HG02623 (cell line): ENCODE data around the gene KIF1C.
A peak's percentile ranks its signal among the peaks of the same experiment; 100 is the strongest.

Experiments used
- ATAC-seq: cut with Tn5 transposase; IDR thresholded peaks from one replicate; pipeline ENCODE4 v1.9.1; 2021; ENCODE audit warnings: moderate library complexity; ENCODE audit not compliant: unreplicated experiment

Gene KIF1C

GRCh38 chr17:4968486-4969046 lies 29.2 kb upstream of the KIF1C start:
- no peak for ATAC-seq

- no peak for ATAC-seq
Observed at GRCh38 chr17:4969047-4969550, 28.7 kb upstream of the KIF1C start.

- ATAC-seq, result no peak
Observed at GRCh38 chr17:4969551-4970173, 28.1 kb upstream of the KIF1C start.

GRCh38 chr17:4970273-4970672 lies 27.5 kb upstream of the KIF1C start:
- ATAC-seq, result no peak

- no peak for ATAC-seq
Observed at GRCh38 chr17:4971826-4972225, 25.9 kb upstream of the KIF1C start.

GRCh38 chr17:4972322-4972721 lies 25.4 kb upstream of the KIF1C start:
- ATAC-seq, result no peak

- no peak for ATAC-seq
Observed at GRCh38 chr17:4972752-4973151, 25.0 kb upstream of the KIF1C start.

- no peak for ATAC-seq
Observed at GRCh38 chr17:4973256-4974114, 24.3 kb upstream of the KIF1C start.

- no peak for ATAC-seq
Observed at GRCh38 chr17:4974115-4974670, 23.6 kb upstream of the KIF1C start.

- ATAC-seq, result no peak
Observed at GRCh38 chr17:4978726-4979125, 19.0 kb upstream of the KIF1C start.

- no peak for ATAC-seq
Observed at GRCh38 chr17:4980644-4981216, 17.0 kb upstream of the KIF1C start.

- no peak for ATAC-seq
Observed at GRCh38 chr17:4982305-4982704, 15.4 kb upstream of the KIF1C start.

GRCh38 chr17:4986403-4986802 lies 11.3 kb upstream of the KIF1C start:
- no peak for ATAC-seq

- ATAC-seq, result peak; percentile 56
Observed at GRCh38 chr17:4986951-4987766, 10.6 kb upstream of the KIF1C start, which contains the start of gene CAMTA2. TSS of gene CAMTA2 (minus strand) at chr17:4987675. CDS start at chr17:4986222, 1,453 bp downstream.

- no peak for ATAC-seq
Observed at GRCh38 chr17:4987767-4988567, 9.8 kb upstream of the KIF1C start.

GRCh38 chr17:4994081-4994595 lies 3.6 kb upstream of the KIF1C start:
- ATAC-seq, result no peak

- ATAC-seq, result peak; percentile 14
Observed at GRCh38 chr17:4998027-4998731, 429 bp downstream of the KIF1C start.

- no peak for ATAC-seq
Observed at GRCh38 chr17:4998732-4999429, 1.1 kb downstream of the KIF1C start.
